ENCODE data around the gene PEX5L. TPM values are rescaled to one million over a fixed set of nuclear protein-coding genes. Genes with fewer than 3 reads are reported as not detected.

The PEX5L gene
- total and polyA plus RNA-seq, 2 donors (not counting 1 experiment from before 2014, with no cell fraction given) = not detected

DNA sequence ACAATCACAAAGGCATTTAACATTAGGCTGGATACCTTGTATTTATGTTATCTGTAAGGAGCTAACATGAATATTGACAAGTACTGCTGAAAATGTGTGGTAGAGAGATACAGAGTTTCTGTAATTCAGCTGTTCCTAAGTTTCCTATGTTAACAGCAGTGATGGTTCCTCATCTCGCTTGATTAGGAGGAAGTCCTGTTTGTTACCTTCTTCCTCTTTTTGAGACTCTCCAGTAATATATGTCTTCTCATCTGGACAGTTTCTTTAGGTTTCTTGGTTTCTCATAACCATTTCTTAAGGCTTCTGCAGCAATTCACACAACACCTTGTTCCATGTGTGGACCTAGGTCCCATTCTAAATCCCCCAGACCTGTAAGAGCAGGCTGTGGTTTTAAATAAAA, 11.4 kb upstream of the PEX5L start:
- H3K9ac ChIP-seq (ENCODE audit: low read length) = no peak overlapping the region
- ATAC-seq (ENCODE audit: low read depth) (no peak), DNase-seq (no peak)
- H3K27ac ChIP-seq (ENCODE audit: low read length in 2 of 2) = no peak overlapping the region
- TF ChIP-seq EZH2 (IDR thresholded peaks at IDR 0.05; ENCODE audit: borderline replicate concordance, insufficient read depth, low read depth, low read length, poor library complexity, severe bottlenecking) = no peak
- TF ChIP-seq, protein P1, sequence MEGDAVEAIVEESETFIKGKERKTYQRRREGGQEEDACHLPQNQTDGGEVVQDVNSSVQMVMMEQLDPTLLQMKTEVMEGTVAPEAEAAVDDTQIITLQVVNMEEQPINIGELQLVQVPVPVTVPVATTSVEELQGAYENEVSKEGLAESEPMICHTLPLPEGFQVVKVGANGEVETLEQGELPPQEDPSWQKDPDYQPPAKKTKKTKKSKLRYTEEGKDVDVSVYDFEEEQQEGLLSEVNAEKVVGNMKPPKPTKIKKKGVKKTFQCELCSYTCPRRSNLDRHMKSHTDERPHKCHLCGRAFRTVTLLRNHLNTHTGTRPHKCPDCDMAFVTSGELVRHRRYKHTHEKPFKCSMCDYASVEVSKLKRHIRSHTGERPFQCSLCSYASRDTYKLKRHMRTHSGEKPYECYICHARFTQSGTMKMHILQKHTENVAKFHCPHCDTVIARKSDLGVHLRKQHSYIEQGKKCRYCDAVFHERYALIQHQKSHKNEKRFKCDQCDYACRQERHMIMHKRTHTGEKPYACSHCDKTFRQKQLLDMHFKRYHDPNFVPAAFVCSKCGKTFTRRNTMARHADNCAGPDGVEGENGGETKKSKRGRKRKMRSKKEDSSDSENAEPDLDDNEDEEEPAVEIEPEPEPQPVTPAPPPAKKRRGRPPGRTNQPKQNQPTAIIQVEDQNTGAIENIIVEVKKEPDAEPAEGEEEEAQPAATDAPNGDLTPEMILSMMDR (IDR thresholded peaks at IDR 0.05) = no peak
- no peak overlapping the region for H2AFZ ChIP-seq (ENCODE audit: insufficient read depth, low read depth, low read length, poor library complexity, severe bottlenecking)
- H3K4me1 Mint-ChIP-seq = no peaks in the 10 kb centered on the region
- H3K4me3 Mint-ChIP-seq = no peak overlapping the region
- no peaks in the 10 kb centered on the region for H3K9me3 ChIP-seq (ENCODE audit: control extremely low read depth in 1 of 3, control insufficient read depth in 2 of 3, insufficient read depth in 1 of 3, low read length in 2 of 3)
- H3K4me3 ChIP-seq (ENCODE audit: control extremely low read depth in 1 of 5, extremely low read depth in 1 of 5, insufficient read depth in 1 of 5, low read depth in 2 of 5, low read length in 4 of 5) = no peak overlapping the region
- no peak overlapping the region for H3K27ac Mint-ChIP-seq
- ChIA-PET POLR2A (no interaction called here), CTCF (no interaction called here)
- no peaks in the 10 kb centered on the region for H3K9me3 Mint-ChIP-seq (ENCODE audit: insufficient read depth)
- intact Hi-C loops (cut with micrococcal nuclease) = no loop called here
- no peak overlapping the region for H3K4me2 ChIP-seq (replicated peaks; ENCODE audit: low read depth, low read length, poor library complexity, severe bottlenecking)
- H4K20me1 ChIP-seq (ENCODE audit: control insufficient read depth, insufficient read depth, low read length, poor library complexity, severe bottlenecking) = no peaks in the 10 kb centered on the region
- no peaks in the 10 kb centered on the region for H3K4me1 ChIP-seq (ENCODE audit: control insufficient read depth in 2 of 2, insufficient read depth in 2 of 2, low read length in 2 of 2)
- H3K36me3 ChIP-seq (replicated peaks in 1 of 2; ENCODE audit: control extremely low read depth in 1 of 2, control insufficient read depth in 1 of 2, extremely low read depth in 1 of 2, insufficient read depth in 2 of 2, low read length in 1 of 2) = no peaks in the 10 kb centered on the region
- H3K27me3 ChIP-seq (replicated peaks in 1 of 4; ENCODE audit: control extremely low read depth in 1 of 4, control insufficient read depth in 3 of 4, insufficient read depth in 4 of 4, low read length in 3 of 4) = peaks cover 0 to 3% (median 0%) of the 10 kb centered on the region in 4 experiments
- WGBS (ENCODE audit: insufficient coverage) = no CpG with 5 or more reads among the region's 1 CpG
- H3K27me3 Mint-ChIP-seq = peaks cover 3% of the 10 kb centered on the region
- H3K79me2 ChIP-seq (ENCODE audit: control insufficient read depth, insufficient read depth, low read length) = no peaks in the 10 kb centered on the region

DNA sequence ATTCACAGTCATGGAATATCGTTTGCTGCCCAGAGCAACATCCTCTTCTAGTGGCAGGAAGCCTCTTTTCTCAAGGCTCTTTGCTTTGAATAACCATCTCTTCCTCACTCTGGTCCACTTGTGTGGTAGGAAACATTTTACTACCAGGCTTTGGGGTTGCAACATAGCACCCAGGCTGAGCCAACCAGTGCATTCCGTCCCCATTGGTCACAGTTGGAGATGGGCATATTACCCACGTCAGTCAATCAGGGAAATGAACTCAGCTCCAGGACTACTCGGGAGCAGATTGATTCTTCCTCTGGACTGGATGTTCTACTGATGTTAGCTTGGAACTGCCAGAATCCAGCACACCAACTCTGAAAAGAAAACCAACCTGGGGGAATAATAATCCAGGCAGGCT, 4.2 kb upstream of the PEX5L start:
- CTCF ChIA-PET = no interaction called here
- Histone ChIP-seq H3K79me2 (ENCODE audit: control insufficient read depth, insufficient read depth, low read length) (no peaks in the 10 kb centered on the region), H3K4me3 (ENCODE audit: control extremely low read depth in 1 of 5, extremely low read depth in 1 of 5, insufficient read depth in 1 of 5, low read depth in 2 of 5, low read length in 4 of 5) (no peak overlapping the region), H2AFZ (ENCODE audit: insufficient read depth, low read depth, low read length, poor library complexity, severe bottlenecking) (no peak overlapping the region), H3K27ac (ENCODE audit: low read length in 2 of 2) (no peak overlapping the region), H3K36me3 (replicated peaks in 1 of 2; ENCODE audit: control extremely low read depth in 1 of 2, control insufficient read depth in 1 of 2, extremely low read depth in 1 of 2, insufficient read depth in 2 of 2, low read length in 1 of 2) (no peaks in the 10 kb centered on the region), H3K4me1 (ENCODE audit: control insufficient read depth in 2 of 2, insufficient read depth in 2 of 2, low read length in 2 of 2) (peaks cover 8% of the 10 kb centered on the region in 2 donors), H3K27me3 (replicated peaks in 1 of 4; ENCODE audit: control extremely low read depth in 1 of 4, control insufficient read depth in 3 of 4, insufficient read depth in 4 of 4, low read length in 3 of 4) (peaks cover 0 to 14% (median 10%) of the 10 kb centered on the region in 4 experiments), H3K9ac (ENCODE audit: low read length) (no peak overlapping the region), H4K20me1 (ENCODE audit: control insufficient read depth, insufficient read depth, low read length, poor library complexity, severe bottlenecking) (no peaks in the 10 kb centered on the region), H3K9me3 (ENCODE audit: control extremely low read depth in 1 of 3, control insufficient read depth in 2 of 3, insufficient read depth in 1 of 3, low read length in 2 of 3) (peaks cover 0 to 2% (median 2%) of the 10 kb centered on the region in 3 donors), H3K4me2 (replicated peaks; ENCODE audit: low read depth, low read length, poor library complexity, severe bottlenecking) (no peak overlapping the region)
- H3K4me3 Mint-ChIP-seq = no peak overlapping the region
- peaks cover 1% of the 10 kb centered on the region for H3K9me3 Mint-ChIP-seq (ENCODE audit: insufficient read depth)
- DNase-seq (no peak), ATAC-seq (ENCODE audit: low read depth) (no peak)
- TF ChIP-seq, protein P1 (IDR thresholded peaks at IDR 0.05) = no peak
- no peak for TF ChIP-seq EZH2 (IDR thresholded peaks at IDR 0.05; ENCODE audit: borderline replicate concordance, insufficient read depth, low read depth, low read length, poor library complexity, severe bottlenecking)
- peaks cover 9% of the 10 kb centered on the region for H3K4me1 Mint-ChIP-seq
- H3K27ac Mint-ChIP-seq = no peak overlapping the region
- POLR2A ChIA-PET = no interaction called here
- WGBS (ENCODE audit: insufficient coverage) = 59% methylated on average over 3 of the region's 4 CpGs
- H3K27me3 Mint-ChIP-seq = peaks cover 26% of the 10 kb centered on the region
- intact Hi-C loops (cut with micrococcal nuclease) = no loop called here
